Ishikawa (cell line): ENCODE data around the gene NCOA1.

ENCODE experiments used
- CREB1 ChIP-seq: IDR thresholded peaks from 2 replicates; pipeline ENCODE4 v1.6.1; 2012; ENCODE audit warnings: low read depth
- EP300 ChIP-seq: IDR thresholded peaks from 2 replicates; pipeline ENCODE4 v1.6.1; 2012; ENCODE audit warnings: borderline replicate concordance
- FOXM1 ChIP-seq: IDR thresholded peaks from 2 replicates; pipeline ENCODE4 v1.6.1; 2012; ENCODE audit warnings: low read depth, borderline replicate concordance
- RAD21 ChIP-seq: IDR thresholded peaks from 2 replicates; pipeline ENCODE4 v1.6.1; 2012; ENCODE audit warnings: low read depth
- TCF12 ChIP-seq: IDR thresholded peaks from 2 replicates; pipeline ENCODE4 v1.6.1; 2012; ENCODE audit warnings: low read depth
- TF ChIP-seq, protein P1 (sequence below): IDR thresholded peaks from 2 replicates; pipeline ENCODE4 v1.6.1; 2012
- TF ChIP-seq, protein P2 (sequence below): IDR thresholded peaks from 2 replicates; pipeline ENCODE4 v1.6.1; 2012; ENCODE audit warnings: low read depth, mild to moderate bottlenecking

DNA sequence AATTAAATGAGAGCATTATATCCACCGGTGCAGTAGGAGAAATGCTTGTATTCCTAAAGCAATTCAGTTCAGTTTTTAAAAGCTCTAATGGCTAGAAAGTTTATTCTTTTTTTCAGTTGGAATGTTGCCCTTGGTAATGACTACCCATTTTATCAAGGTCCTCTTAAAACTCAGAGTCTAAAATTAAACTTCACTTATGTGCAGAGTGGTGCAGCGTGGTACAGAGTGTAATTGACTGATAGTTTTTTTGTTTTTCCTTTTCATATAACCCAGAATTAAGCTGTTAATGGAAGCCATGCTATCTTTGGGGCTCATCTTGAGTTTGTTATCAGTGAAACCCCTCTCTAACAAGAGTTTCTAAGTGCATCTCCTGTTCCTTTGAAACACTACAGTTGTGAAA lies 21.4 kb downstream of the NCOA1 start:
- no peak for TF ChIP-seq TCF12
- TF ChIP-seq, protein P1, sequence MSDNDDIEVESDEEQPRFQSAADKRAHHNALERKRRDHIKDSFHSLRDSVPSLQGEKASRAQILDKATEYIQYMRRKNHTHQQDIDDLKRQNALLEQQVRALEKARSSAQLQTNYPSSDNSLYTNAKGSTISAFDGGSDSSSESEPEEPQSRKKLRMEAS: no peak
- TF ChIP-seq FOXM1: no peak
- TF ChIP-seq, protein P2, sequence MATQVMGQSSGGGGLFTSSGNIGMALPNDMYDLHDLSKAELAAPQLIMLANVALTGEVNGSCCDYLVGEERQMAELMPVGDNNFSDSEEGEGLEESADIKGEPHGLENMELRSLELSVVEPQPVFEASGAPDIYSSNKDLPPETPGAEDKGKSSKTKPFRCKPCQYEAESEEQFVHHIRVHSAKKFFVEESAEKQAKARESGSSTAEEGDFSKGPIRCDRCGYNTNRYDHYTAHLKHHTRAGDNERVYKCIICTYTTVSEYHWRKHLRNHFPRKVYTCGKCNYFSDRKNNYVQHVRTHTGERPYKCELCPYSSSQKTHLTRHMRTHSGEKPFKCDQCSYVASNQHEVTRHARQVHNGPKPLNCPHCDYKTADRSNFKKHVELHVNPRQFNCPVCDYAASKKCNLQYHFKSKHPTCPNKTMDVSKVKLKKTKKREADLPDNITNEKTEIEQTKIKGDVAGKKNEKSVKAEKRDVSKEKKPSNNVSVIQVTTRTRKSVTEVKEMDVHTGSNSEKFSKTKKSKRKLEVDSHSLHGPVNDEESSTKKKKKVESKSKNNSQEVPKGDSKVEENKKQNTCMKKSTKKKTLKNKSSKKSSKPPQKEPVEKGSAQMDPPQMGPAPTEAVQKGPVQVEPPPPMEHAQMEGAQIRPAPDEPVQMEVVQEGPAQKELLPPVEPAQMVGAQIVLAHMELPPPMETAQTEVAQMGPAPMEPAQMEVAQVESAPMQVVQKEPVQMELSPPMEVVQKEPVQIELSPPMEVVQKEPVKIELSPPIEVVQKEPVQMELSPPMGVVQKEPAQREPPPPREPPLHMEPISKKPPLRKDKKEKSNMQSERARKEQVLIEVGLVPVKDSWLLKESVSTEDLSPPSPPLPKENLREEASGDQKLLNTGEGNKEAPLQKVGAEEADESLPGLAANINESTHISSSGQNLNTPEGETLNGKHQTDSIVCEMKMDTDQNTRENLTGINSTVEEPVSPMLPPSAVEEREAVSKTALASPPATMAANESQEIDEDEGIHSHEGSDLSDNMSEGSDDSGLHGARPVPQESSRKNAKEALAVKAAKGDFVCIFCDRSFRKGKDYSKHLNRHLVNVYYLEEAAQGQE: no peak
- TF ChIP-seq CREB1: no peak
- no peak for TF ChIP-seq EP300
- TF ChIP-seq RAD21: no peak
